GM12891 (cell line): ENCODE results near the gene CDC42BPG.

Experiments
- POLR2A ChIP-seq: IDR thresholded peaks from 2 replicates; pipeline ENCODE4 v1.6.1; 2011; ENCODE audit warnings: low read depth, low read length, control low read depth
- POLR2AphosphoS5 ChIP-seq: IDR thresholded peaks from 2 replicates; pipeline ENCODE4 v1.6.1; 2011; ENCODE audit warnings: low read depth, low read length, control low read depth
- SPI1 ChIP-seq: IDR thresholded peaks from 2 replicates; pipeline ENCODE4 v1.6.1; 2011; ENCODE audit warnings: low read depth, low read length, control low read depth
- TAF1 ChIP-seq: IDR thresholded peaks from 2 replicates; pipeline ENCODE4 v1.6.1; 2011; ENCODE audit warnings: low read depth, low read length, control low read depth

DNA sequence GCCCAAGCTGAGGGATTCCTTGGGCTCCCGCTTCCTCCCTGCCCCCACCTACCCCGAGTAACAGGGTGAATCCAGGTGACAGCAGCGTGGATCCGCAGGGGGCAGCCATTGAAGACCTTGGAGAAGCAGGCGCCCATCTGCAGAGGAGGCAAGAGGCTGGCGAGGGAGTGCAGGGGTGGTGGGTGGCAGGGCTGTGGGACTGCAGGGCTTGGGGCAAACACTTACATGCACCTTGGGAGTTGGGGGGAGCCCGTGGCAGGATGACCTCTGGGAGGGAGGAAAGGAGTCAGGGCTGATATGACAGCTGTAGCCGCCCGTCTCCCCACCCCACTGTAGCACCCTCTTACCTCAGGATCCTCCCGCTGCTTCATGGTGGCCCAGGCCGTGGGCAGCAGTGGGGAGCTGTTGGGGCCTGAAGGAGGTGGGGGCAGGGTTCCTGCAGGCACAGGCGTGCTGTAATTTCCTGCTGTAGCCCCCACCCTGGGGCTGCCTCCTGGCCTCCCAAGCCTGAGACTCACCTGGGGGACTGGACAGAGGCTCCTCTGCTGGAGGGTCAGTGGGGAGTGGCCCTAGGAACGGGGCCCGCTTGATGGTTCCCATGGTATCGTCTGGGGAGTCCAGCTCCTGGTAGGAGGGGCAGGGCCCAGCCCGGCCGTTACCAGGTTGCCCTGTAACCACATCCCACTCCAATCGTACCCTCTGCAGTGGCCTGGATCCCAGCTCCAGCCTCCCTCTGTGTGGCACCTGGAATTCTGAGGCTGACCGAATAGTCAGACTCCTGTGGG is 47.5 kb downstream of the CDC42BPG start:
- no peak for TF ChIP-seq TAF1
- TF ChIP-seq SPI1, result no peak
- TF ChIP-seq POLR2A, result no peak
- TF ChIP-seq POLR2AphosphoS5, result no peak
